Chondrocyte (in vitro differentiated cells): Measurements from ENCODE around the gene SHANK1. TPM values are rescaled to one million over a fixed set of nuclear protein-coding genes. Genes with fewer than 3 reads are reported as not detected.
A peak's percentile ranks its signal among the peaks of the same experiment; 100 is the strongest.

Experiments used
- DNase-seq: peaks from one replicate; pipeline ENCODE4 v3.0.0; 2021; ENCODE audit warnings: mixed read lengths, low spot score
- H3K27ac Mint-ChIP-seq: one replicate; pipeline ENCODE4 v1.8.0; 2021; ENCODE audit warnings: mild to moderate bottlenecking, moderate library complexity, mixed read lengths; ENCODE audit not compliant: unreplicated experiment
- H3K27me3 Mint-ChIP-seq: 2 replicates; pipeline ENCODE4 v1.8.0; 2021; ENCODE audit warnings: low read depth, mixed read lengths
- H3K36me3 Mint-ChIP-seq: 2 replicates; pipeline ENCODE4 v1.8.0; 2021; ENCODE audit warnings: low read depth, mixed read lengths
- H3K4me1 Mint-ChIP-seq: 2 replicates; pipeline ENCODE4 v1.8.0; 2021; ENCODE audit warnings: low read depth, mild to moderate bottlenecking, mixed read lengths
- H3K4me3 Mint-ChIP-seq: one replicate; pipeline ENCODE4 v1.8.0; 2021; ENCODE audit warnings: mild to moderate bottlenecking, moderate library complexity, mixed read lengths; ENCODE audit not compliant: unreplicated experiment
- H3K9me3 Mint-ChIP-seq: 2 replicates; pipeline ENCODE4 v1.8.0; 2021; ENCODE audit warnings: low read depth, mixed read lengths
- total RNA-seq: library from RNA; stranded (reverse); gene quantifications from 3 replicates; pipeline ENCODE4 v1.2.1, GENCODE V29; 2021
- TF ChIP-seq, protein P1 (sequence below): fragments of 200-600 bp; sonication (generic); IDR thresholded peaks from 2 replicates; pipeline ENCODE4 v1.5.0; 2021; ENCODE audit warnings: antibody characterized with exemption, mild to moderate bottlenecking, moderate library complexity

Gene SHANK1
- total RNA-seq, 1 donor from 2014 or later: 0.27 TPM

DNA sequence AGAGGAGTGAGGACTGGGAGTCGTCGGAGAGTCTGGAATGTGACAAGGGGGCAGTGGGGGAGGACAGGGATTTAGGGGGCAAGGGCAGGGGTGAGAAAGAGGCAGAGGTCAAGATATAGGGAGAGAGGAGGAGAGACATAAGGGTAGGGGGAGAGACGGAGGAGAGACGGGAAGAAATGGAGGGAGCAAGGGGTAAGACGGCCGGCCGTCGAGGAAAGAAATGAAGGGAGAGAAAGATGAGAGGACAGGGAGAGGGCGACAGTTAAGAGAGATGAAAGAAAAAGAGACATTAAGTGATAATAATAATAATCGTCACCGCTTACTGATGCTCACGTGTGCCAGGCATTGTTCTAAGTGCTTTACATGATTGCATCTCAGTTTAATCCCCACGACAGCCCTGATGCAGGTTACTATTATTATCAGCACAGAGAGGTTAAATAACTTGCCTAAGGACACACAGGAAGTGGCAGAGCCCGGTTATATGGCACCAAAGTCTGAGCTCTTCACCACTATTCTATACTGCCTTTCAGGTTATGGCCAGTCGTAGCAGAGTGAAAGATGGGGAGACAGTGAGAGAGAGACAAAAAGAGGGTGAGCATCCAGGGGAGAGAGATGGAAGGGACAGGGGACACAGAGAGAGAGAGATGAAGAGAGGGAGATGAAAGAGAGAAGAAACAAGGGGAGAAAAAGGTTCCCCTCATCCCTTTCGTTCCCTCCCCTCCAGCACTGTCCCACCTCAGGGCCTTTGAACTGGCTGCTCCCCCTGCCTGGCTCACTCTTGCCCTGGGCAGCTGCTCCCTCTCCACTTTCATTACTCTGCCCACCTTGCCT is 56.7 kb downstream of the SHANK1 start:
- H3K9me3 Mint-ChIP-seq: no peaks in the 10 kb centered on the region
- no peak overlapping the region for H3K4me3 Mint-ChIP-seq
- no peaks in the 10 kb centered on the region for H3K36me3 Mint-ChIP-seq
- TF ChIP-seq, protein P1, sequence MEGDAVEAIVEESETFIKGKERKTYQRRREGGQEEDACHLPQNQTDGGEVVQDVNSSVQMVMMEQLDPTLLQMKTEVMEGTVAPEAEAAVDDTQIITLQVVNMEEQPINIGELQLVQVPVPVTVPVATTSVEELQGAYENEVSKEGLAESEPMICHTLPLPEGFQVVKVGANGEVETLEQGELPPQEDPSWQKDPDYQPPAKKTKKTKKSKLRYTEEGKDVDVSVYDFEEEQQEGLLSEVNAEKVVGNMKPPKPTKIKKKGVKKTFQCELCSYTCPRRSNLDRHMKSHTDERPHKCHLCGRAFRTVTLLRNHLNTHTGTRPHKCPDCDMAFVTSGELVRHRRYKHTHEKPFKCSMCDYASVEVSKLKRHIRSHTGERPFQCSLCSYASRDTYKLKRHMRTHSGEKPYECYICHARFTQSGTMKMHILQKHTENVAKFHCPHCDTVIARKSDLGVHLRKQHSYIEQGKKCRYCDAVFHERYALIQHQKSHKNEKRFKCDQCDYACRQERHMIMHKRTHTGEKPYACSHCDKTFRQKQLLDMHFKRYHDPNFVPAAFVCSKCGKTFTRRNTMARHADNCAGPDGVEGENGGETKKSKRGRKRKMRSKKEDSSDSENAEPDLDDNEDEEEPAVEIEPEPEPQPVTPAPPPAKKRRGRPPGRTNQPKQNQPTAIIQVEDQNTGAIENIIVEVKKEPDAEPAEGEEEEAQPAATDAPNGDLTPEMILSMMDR: no peak
- H3K27ac Mint-ChIP-seq: no peak overlapping the region
- DNase-seq: no peak
- peaks cover 23% of the 10 kb centered on the region for H3K27me3 Mint-ChIP-seq
- H3K4me1 Mint-ChIP-seq: peaks cover 11% of the 10 kb centered on the region

DNA sequence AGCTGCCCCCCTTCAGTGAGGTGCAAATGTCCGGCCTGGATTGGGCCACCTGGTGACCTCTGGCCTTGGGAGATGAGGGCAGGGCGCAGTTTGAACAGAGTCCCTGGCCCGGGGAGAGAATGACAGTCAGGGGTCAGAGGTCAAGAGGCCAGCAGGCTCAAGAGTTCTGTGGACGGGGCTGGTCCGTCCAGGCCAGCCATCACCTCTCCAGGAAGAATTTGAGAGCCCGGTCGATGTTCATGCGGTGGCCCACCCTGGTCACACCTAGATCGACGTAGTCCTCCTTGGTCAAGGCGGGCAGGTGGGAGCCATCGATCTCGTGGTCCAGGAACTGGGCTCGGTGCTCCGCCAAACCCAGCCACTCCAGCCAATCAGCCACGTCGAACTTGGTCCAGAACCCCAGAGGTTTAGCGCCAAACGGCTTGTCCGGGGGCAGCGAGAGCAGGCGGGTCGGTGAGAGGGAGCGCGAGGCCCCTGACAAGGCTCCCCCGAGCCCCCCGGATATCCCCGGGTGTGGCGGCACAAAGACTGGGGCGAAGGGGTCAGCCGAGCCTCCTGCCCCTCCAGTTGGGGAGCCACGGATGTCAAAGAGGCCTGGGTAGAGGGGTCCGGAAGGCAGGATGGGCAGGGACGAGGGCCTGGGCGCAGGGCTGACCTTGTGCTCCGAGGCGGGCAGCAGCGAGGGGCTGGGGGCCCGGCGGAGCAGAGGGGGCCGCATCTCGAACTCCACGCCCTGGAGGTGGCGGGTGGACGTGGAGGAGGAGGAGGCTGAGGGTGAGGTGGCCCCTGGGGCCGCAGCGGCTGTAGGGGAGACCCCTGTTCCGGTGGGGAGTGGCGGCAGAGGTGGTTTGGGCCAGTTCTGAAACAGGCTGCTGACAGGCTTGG is 57.6 kb downstream of the SHANK1 start:
- peaks cover 19% of the 10 kb centered on the region for H3K4me1 Mint-ChIP-seq
- TF ChIP-seq, protein P1: no peak
- H3K36me3 Mint-ChIP-seq: no peaks in the 10 kb centered on the region
- peaks cover 23% of the 10 kb centered on the region for H3K27me3 Mint-ChIP-seq
- no peak for DNase-seq
- no peaks in the 10 kb centered on the region for H3K9me3 Mint-ChIP-seq
- H3K27ac Mint-ChIP-seq: no peak overlapping the region
- H3K4me3 Mint-ChIP-seq: no peak overlapping the region

- DNase-seq: no peak
- Mint-ChIP-seq H3K9me3 (no peaks in the 10 kb centered on the region), H3K36me3 (no peaks in the 10 kb centered on the region), H3K4me1 (peaks cover 19% of the 10 kb centered on the region), H3K27me3 (peaks cover 26% of the 10 kb centered on the region), H3K4me3 (no peak overlapping the region), H3K27ac (no peak overlapping the region)
- TF ChIP-seq, protein P1: no peak
Measured at GRCh38 chr19:50661023-50661422, 58.6 kb downstream of the SHANK1 start.

DNA sequence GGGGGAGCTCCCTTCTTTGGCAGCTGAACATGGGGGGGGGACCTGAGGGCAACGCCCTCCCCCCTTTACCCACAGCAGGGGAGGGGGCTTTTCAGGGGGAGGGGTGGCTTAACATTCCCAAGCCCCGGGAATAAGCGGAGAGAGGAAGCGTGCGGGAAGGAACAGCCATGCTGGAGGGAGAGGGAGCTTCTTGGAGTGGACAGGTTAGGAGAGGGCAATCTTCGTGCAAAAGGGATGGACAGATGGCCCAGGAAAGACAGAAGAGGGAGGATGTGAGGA is 59.6 kb downstream of the SHANK1 start:
- Mint-ChIP-seq H3K4me1 (peaks cover 19% of the 10 kb centered on the region), H3K27me3 (peaks cover 26% of the 10 kb centered on the region), H3K9me3 (peaks cover 2% of the 10 kb centered on the region), H3K4me3 (no peak overlapping the region), H3K27ac (no peak overlapping the region), H3K36me3 (no peaks in the 10 kb centered on the region)
- no peak for DNase-seq
- TF ChIP-seq, protein P1: no peak

- no peak for DNase-seq
- peak overlapping the region; percentile 44 for H3K4me3 Mint-ChIP-seq
Measured at GRCh38 chr19:50659318-50660087, 60.1 kb downstream of the SHANK1 start.

More at GRCh38 chr19:50659318-50660087, 60.1 kb downstream of the SHANK1 start:
- TF ChIP-seq, protein P1: no peak
- Mint-ChIP-seq H3K27me3 (peaks cover 29% of the 10 kb centered on the region), H3K9me3 (peaks cover 5% of the 10 kb centered on the region), H3K36me3 (no peaks in the 10 kb centered on the region), H3K27ac (no peak overlapping the region), H3K4me1 (peaks cover 19% of the 10 kb centered on the region)
